Activated B cell treated with CpG ODN at 0.5 μM for 24 hours (primary cell): ENCODE measurements around the gene NOTUM. TPM values are rescaled to one million over a fixed set of nuclear protein-coding genes. Genes with fewer than 3 reads are reported as not detected.
"Not testable (repeated sequence)": the region's sequence is repeated elsewhere in the genome, so short reads cannot be mapped to it uniquely, and the experiment has no call there.

Experiments used
- ATAC-seq: fragments of 200-7000 bp; cut with Tn5 transposase; one replicate; pipeline ENCODE4 v1.10.0; 2021; ENCODE audit warnings: low read depth, mild to moderate bottlenecking, moderate library complexity
- CTCF ChIA-PET: fragments of 350-600 bp; sonication (Branson Sonifier 250); formaldehyde crosslinking; loops from one replicate; lab custom pipeline; 2021; ENCODE audit warnings: antibody characterized with exemption; lab: Charles Lee
- POLR2A ChIA-PET: fragments of 350-600 bp; sonication (Branson Sonifier 250); formaldehyde crosslinking; loops from one replicate; lab custom pipeline; 2021; ENCODE audit warnings: antibody characterized with exemption; lab: Charles Lee
- DNase-seq: peaks from one replicate; pipeline ENCODE4 v3.0.0; 2022
- H3K27ac Mint-ChIP-seq: one replicate; pipeline ENCODE4 v1.8.0; 2020; ENCODE audit warnings: mixed read lengths
- H3K27me3 Mint-ChIP-seq: one replicate; pipeline ENCODE4 v1.8.0; 2021; ENCODE audit warnings: mixed read lengths
- H3K36me3 Mint-ChIP-seq: one replicate; pipeline ENCODE4 v1.8.0; 2021; ENCODE audit warnings: low read depth, mixed read lengths
- H3K4me1 Mint-ChIP-seq: one replicate; pipeline ENCODE4 v1.8.0; 2021; ENCODE audit warnings: mixed read lengths
- H3K4me3 Mint-ChIP-seq: one replicate; pipeline ENCODE4 v1.8.0; 2020; ENCODE audit warnings: mild to moderate bottlenecking, mixed read lengths
- H3K9me3 Mint-ChIP-seq: one replicate; pipeline ENCODE4 v1.8.0; 2020; ENCODE audit warnings: mixed read lengths
- CTCF ChIP-seq: fragments of 200-600 bp; IDR thresholded peaks from one replicate; pipeline ENCODE4 v1.8.0; 2022; ENCODE audit warnings: antibody characterized with exemption, mild to moderate bottlenecking
- intact Hi-C: fragments of 100-400 bp; cut with micrococcal nuclease; formaldehyde crosslinking; loops from one replicate; pipeline ENCODE4 v1.15.1; 2024
- total RNA-seq: library from RNA; stranded (reverse); gene quantifications from 2 replicates; pipeline ENCODE4 v1.2.3, GENCODE V29; 2022

NOTUM gene
- total RNA-seq, 1 donor from 2014 or later, result not detected

- no peak for ATAC-seq
Observed at GRCh38 chr17:81984773-81985410, 23.9 kb upstream of the NOTUM start.

GRCh38 chr17:81983639-81984373 lies 22.8 kb upstream of the NOTUM start:
- no peak for DNase-seq
- H3K27me3 Mint-ChIP-seq, result no peaks in the 10 kb centered on the region
- no peak for TF ChIP-seq CTCF
- peaks cover 50% of the 10 kb centered on the region for H3K36me3 Mint-ChIP-seq
- ATAC-seq, result no peak
- CTCF ChIA-PET, result no interaction called here
- intact Hi-C loops, result no loop called here
- H3K4me3 Mint-ChIP-seq, result no peak overlapping the region
- H3K27ac Mint-ChIP-seq, result no peak overlapping the region
- POLR2A ChIA-PET, result no interaction called here
- peaks cover 23% of the 10 kb centered on the region for H3K4me1 Mint-ChIP-seq
- no peaks in the 10 kb centered on the region for H3K9me3 Mint-ChIP-seq

More at GRCh38 chr17:81984773-81985410, 23.9 kb upstream of the NOTUM start:
- POLR2A ChIA-PET, result no interaction called here
- Mint-ChIP-seq H3K9me3 (no peaks in the 10 kb centered on the region), H3K36me3 (peaks cover 49% of the 10 kb centered on the region), H3K4me3 (no peak overlapping the region), H3K27ac (no peak overlapping the region), H3K27me3 (no peaks in the 10 kb centered on the region), H3K4me1 (peaks cover 20% of the 10 kb centered on the region)
- no peak for TF ChIP-seq CTCF
- CTCF ChIA-PET, result interaction anchor here (0.9 kb wide), 1 partner anchor 25 kb away, joined by 4 read pairs; no protein-coding TSS in a partner anchor
- intact Hi-C loops, result no loop called here
- no peak for DNase-seq

GRCh38 chr17:81983011-81983638 lies 22.1 kb upstream of the NOTUM start:
- Mint-ChIP-seq H3K27me3 (no peaks in the 10 kb centered on the region), H3K9me3 (no peaks in the 10 kb centered on the region), H3K36me3 (peaks cover 47% of the 10 kb centered on the region), H3K4me1 (peaks cover 27% of the 10 kb centered on the region), H3K27ac (no peak overlapping the region), H3K4me3 (no peak overlapping the region)
- TF ChIP-seq CTCF, result no peak
- ChIA-PET CTCF (no interaction called here), POLR2A (no interaction called here)
- DNase-seq, result no peak
- intact Hi-C loops, result no loop called here
- no peak for ATAC-seq

GRCh38 chr17:81981511-81981910 lies 20.5 kb upstream of the NOTUM start:
- H3K4me3 Mint-ChIP-seq, result not testable (repeated sequence)
- H3K4me1 Mint-ChIP-seq, result peaks cover 34% of the 10 kb centered on the region
- POLR2A ChIA-PET, result interaction anchor here (0.9 kb wide), 1 partner anchor 41 kb away, joined by 3 read pairs; the partner anchor contains the start of genes CENPX and LRRC45

GRCh38 chr17:81980707-81981343 lies 19.8 kb upstream of the NOTUM start:
- intact Hi-C loops, result no loop called here
- H3K4me3 Mint-ChIP-seq, result no peak overlapping the region
- H3K36me3 Mint-ChIP-seq, result peaks cover 37% of the 10 kb centered on the region
- ATAC-seq, result no peak
- no peaks in the 10 kb centered on the region for H3K9me3 Mint-ChIP-seq
- TF ChIP-seq CTCF, result no peak
- DNase-seq, result no peak
- H3K4me1 Mint-ChIP-seq, result peaks cover 39% of the 10 kb centered on the region
- H3K27ac Mint-ChIP-seq, result no peak overlapping the region
- ChIA-PET POLR2A (interaction anchor here (0.9 kb wide), 1 partner anchor 42 kb away, joined by 3 read pairs; the partner anchor contains the start of genes CENPX and LRRC45), CTCF (no interaction called here)
- H3K27me3 Mint-ChIP-seq, result no peaks in the 10 kb centered on the region

More at GRCh38 chr17:81981511-81981910, 20.5 kb upstream of the NOTUM start:
- H3K27ac Mint-ChIP-seq, H3K27me3 Mint-ChIP-seq, ATAC-seq, intact Hi-C loops, CTCF ChIA-PET, DNase-seq, H3K9me3 Mint-ChIP-seq: not testable (repeated sequence)
- H3K36me3 Mint-ChIP-seq, result peaks cover 41% of the 10 kb centered on the region
